Panc1 (cell line): ENCODE results near the gene KRT84.

ENCODE experiments used
- POLR2AphosphoS5 ChIP-seq: IDR thresholded peaks from 2 replicates; pipeline ENCODE4 v1.6.1; 2012; ENCODE audit warnings: mild to moderate bottlenecking, low read depth, low read length, moderate library complexity
- SIN3A ChIP-seq: IDR thresholded peaks from 2 replicates; pipeline ENCODE4 v1.6.1; 2012; ENCODE audit warnings: low read depth, mild to moderate bottlenecking, low read length, moderate library complexity, borderline replicate concordance; ENCODE audit not compliant: insufficient read depth
- TCF7L2 ChIP-seq: IDR thresholded peaks from 2 replicates; pipeline ENCODE4 v1.6.1; 2011; ENCODE audit warnings: mild to moderate bottlenecking, low read depth, low read length, inconsistent platforms
- TF ChIP-seq, protein P1 (sequence below): fragments of 450-650 bp; IDR thresholded peaks from 2 replicates; pipeline ENCODE4 v1.5.1; 2017; ENCODE audit warnings: mild to moderate bottlenecking
- TF ChIP-seq, protein P2 (sequence below), 2 experiments: IDR thresholded peaks; 2 replicates each; pipeline ENCODE4 v1.6.1; 2011 to 2012; ENCODE audit warnings: low read depth in 2 of 2, control low read depth in 1 of 2, low read length in 1 of 2, mild to moderate bottlenecking in 1 of 2, moderate library complexity in 1 of 2; ENCODE audit not compliant: insufficient read depth in 1 of 2

GRCh38 chr12:52367876-52368275 is 17.6 kb downstream of the KRT84 start:
- TF ChIP-seq, protein P1, sequence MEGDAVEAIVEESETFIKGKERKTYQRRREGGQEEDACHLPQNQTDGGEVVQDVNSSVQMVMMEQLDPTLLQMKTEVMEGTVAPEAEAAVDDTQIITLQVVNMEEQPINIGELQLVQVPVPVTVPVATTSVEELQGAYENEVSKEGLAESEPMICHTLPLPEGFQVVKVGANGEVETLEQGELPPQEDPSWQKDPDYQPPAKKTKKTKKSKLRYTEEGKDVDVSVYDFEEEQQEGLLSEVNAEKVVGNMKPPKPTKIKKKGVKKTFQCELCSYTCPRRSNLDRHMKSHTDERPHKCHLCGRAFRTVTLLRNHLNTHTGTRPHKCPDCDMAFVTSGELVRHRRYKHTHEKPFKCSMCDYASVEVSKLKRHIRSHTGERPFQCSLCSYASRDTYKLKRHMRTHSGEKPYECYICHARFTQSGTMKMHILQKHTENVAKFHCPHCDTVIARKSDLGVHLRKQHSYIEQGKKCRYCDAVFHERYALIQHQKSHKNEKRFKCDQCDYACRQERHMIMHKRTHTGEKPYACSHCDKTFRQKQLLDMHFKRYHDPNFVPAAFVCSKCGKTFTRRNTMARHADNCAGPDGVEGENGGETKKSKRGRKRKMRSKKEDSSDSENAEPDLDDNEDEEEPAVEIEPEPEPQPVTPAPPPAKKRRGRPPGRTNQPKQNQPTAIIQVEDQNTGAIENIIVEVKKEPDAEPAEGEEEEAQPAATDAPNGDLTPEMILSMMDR: no peak
- TF ChIP-seq, protein P2, sequence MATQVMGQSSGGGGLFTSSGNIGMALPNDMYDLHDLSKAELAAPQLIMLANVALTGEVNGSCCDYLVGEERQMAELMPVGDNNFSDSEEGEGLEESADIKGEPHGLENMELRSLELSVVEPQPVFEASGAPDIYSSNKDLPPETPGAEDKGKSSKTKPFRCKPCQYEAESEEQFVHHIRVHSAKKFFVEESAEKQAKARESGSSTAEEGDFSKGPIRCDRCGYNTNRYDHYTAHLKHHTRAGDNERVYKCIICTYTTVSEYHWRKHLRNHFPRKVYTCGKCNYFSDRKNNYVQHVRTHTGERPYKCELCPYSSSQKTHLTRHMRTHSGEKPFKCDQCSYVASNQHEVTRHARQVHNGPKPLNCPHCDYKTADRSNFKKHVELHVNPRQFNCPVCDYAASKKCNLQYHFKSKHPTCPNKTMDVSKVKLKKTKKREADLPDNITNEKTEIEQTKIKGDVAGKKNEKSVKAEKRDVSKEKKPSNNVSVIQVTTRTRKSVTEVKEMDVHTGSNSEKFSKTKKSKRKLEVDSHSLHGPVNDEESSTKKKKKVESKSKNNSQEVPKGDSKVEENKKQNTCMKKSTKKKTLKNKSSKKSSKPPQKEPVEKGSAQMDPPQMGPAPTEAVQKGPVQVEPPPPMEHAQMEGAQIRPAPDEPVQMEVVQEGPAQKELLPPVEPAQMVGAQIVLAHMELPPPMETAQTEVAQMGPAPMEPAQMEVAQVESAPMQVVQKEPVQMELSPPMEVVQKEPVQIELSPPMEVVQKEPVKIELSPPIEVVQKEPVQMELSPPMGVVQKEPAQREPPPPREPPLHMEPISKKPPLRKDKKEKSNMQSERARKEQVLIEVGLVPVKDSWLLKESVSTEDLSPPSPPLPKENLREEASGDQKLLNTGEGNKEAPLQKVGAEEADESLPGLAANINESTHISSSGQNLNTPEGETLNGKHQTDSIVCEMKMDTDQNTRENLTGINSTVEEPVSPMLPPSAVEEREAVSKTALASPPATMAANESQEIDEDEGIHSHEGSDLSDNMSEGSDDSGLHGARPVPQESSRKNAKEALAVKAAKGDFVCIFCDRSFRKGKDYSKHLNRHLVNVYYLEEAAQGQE (IDR thresholded peaks at IDR 0.05; ENCODE audit: insufficient read depth in 1 of 2, low read depth in 2 of 2, low read length in 1 of 2): no peak
- TF ChIP-seq TCF7L2 (no peak), POLR2AphosphoS5 (no peak), SIN3A (no peak)
